Left lung (tissue), 10 donors: Measurements from ENCODE around the gene PMF1. TPM values are rescaled to one million over a fixed set of nuclear protein-coding genes. Genes with fewer than 3 reads are reported as not detected.
A peak's percentile ranks its signal among the peaks of the same experiment; 100 is the strongest.

Experiments used
- ATAC-seq: fragments of 200-7000 bp; cut with Tn5 transposase; one replicate; pipeline ENCODE4 v1.9.1; 2020; ENCODE audit warnings: moderate library complexity
- DNase-seq, 4 donors: peaks; one replicate each; pipeline ENCODE4 v3.0.0-alpha.2; 2013 to 2020
- H3K27ac ChIP-seq, 2 donors: fragments of 200-600 bp; sonication (generic) in 1 of 2; one replicate each; pipeline versions ENCODE4 v1.5.0 to v1.8.0; 2020 to 2021
- H3K27me3 ChIP-seq, 2 donors: fragments of 200-600 bp; sonication (generic) in 1 of 2; one replicate each; pipeline versions ENCODE4 v1.5.0 to v1.8.0; 2020 to 2021
- H3K36me3 ChIP-seq, 2 donors: fragments of 200-600 bp; sonication (generic) in 1 of 2; one replicate each; pipeline versions ENCODE4 v1.5.0 to v1.8.0; 2020 to 2021
- H3K4me1 ChIP-seq, 2 donors: fragments of 200-600 bp; one replicate each; pipeline ENCODE4 v1.8.0; 2021
- H3K4me3 ChIP-seq, 2 donors: fragments of 200-600 bp; sonication (generic) in 1 of 2; one replicate each; pipeline versions ENCODE4 v1.5.0 to v1.8.0; 2020 to 2021; ENCODE audit warnings: mild to moderate bottlenecking in 1 of 2
- H3K9me3 ChIP-seq, 2 donors: fragments of 200-600 bp; sonication (generic) in 1 of 2; one replicate each; pipeline versions ENCODE4 v1.5.0 to v1.8.0; 2020 to 2021
- CTCF ChIP-seq, 2 donors: fragments of 200-600 bp; sonication (generic) in 1 of 2; IDR thresholded peaks; one replicate each; pipeline versions ENCODE4 v1.5.0 to v1.8.0; 2021; ENCODE audit warnings: antibody characterized with exemption in 2 of 2
- intact Hi-C, 2 donors: fragments of 100-400 bp; cut with DNase I; formaldehyde crosslinking; loops; one replicate each; pipeline versions ENCODE4 v1.11.2 to v1.14.2; 2022
- polyA plus RNA-seq, 6 donors: library from polyadenylated mRNA; unstranded; fragments of 120-200 nt; gene quantifications; one replicate each; pipeline ENCODE4 v1.2.1, GENCODE V29; 2013; ENCODE audit not compliant: insufficient read length in 6 of 6
- total RNA-seq, 2 donors: library from RNA; stranded (reverse); fragmentation: NEBNext Ultra II Directional; extraction: Animal tissue kit (Norgen Biotek cat#: 25700); gene quantifications; one replicate each; pipeline ENCODE4 v1.2.1, GENCODE V29; 2021
- donor health status: DM: no; HTN: yes; CAD: no.
- donor health status: DM: no; HTN: no; CAD: no.

The PMF1 gene
- total and polyA plus RNA-seq, 8 donors = 40.1 to 91.5 (median 78.0) TPM

- no peak overlapping the region for H3K4me3 ChIP-seq
- H3K4me1 ChIP-seq = peaks cover 10 to 32% of the 10 kb centered on the region in 2 donors
- intact Hi-C loops = no loop called here
- DNase-seq (no peak), ATAC-seq (peak; percentile 65)
- H3K36me3 ChIP-seq = peaks cover 0 to 74% of the 10 kb centered on the region in 2 donors
- no peaks in the 10 kb centered on the region for H3K9me3 ChIP-seq
- no peaks in the 10 kb centered on the region for H3K27me3 ChIP-seq
- TF ChIP-seq CTCF (IDR thresholded peaks at IDR 0.05) = no peak
- H3K27ac ChIP-seq = peak overlapping the region in 1 of 2 donors; percentile 48
Measured at GRCh38 chr1:156276966-156277381, 64.2 kb downstream of the PMF1 start.

GRCh38 chr1:156279837-156280236 is 67.0 kb downstream of the PMF1 start:
- intact Hi-C loops = no loop called here

GRCh38 chr1:156281281-156281680 is 68.5 kb downstream of the PMF1 start:
- Histone ChIP-seq H3K9me3 (no peaks in the 10 kb centered on the region), H3K4me3 (peak overlapping the region in 1 of 2 donors; percentile 83), H3K27ac (peak overlapping the region in 1 of 2 donors; percentile 96), H3K36me3 (peaks cover 0 to 43% of the 10 kb centered on the region in 2 donors), H3K27me3 (no peaks in the 10 kb centered on the region), H3K4me1 (peaks cover 16 to 51% of the 10 kb centered on the region in 2 donors)
- DNase-seq (no peak), ATAC-seq (peak; percentile 2)
- TF ChIP-seq CTCF (IDR thresholded peaks at IDR 0.05) = no peak
- intact Hi-C loops = no loop called here

More at GRCh38 chr1:156279837-156280236, 67.0 kb downstream of the PMF1 start:
- H3K9me3 ChIP-seq = no peaks in the 10 kb centered on the region
- no peak for TF ChIP-seq CTCF (IDR thresholded peaks at IDR 0.05)
- DNase-seq (no peak), ATAC-seq (no peak)
- no peaks in the 10 kb centered on the region for H3K27me3 ChIP-seq
- H3K4me1 ChIP-seq = peaks cover 16 to 49% of the 10 kb centered on the region in 2 donors
- no peak overlapping the region for H3K27ac ChIP-seq
- peaks cover 0 to 46% of the 10 kb centered on the region in 2 donors for H3K36me3 ChIP-seq
- H3K4me3 ChIP-seq = no peak overlapping the region

GRCh38 chr1:156281693-156282478 is 69.1 kb downstream of the PMF1 start:
- H3K36me3 ChIP-seq = peaks cover 0 to 37% of the 10 kb centered on the region in 2 donors
- H3K4me1 ChIP-seq = peaks cover 16 to 46% of the 10 kb centered on the region in 2 donors
- H3K27ac ChIP-seq = peak overlapping the region; percentile 89 to 96
- H3K9me3 ChIP-seq = no peaks in the 10 kb centered on the region
- DNase-seq = peak in 1 of 4 donors; percentile 56
- no peak for TF ChIP-seq CTCF (IDR thresholded peaks at IDR 0.05)
- ATAC-seq = peak; percentile 32
- intact Hi-C loops = no loop called here
- no peaks in the 10 kb centered on the region for H3K27me3 ChIP-seq
- H3K4me3 ChIP-seq = peak overlapping the region; percentile 81 to 83

GRCh38 chr1:156282479-156283222 is 69.8 kb downstream of the PMF1 start, which contains the start of gene SMG5:
TSS of gene SMG5 (minus strand) at chr1:156282825. CDS start at chr1:156282680, 145 bp downstream.
- Histone ChIP-seq H3K27me3 (no peaks in the 10 kb centered on the region), H3K4me3 (peak within 1 kb of the TSS; percentile 81 to 83), H3K9me3 (no peaks in the 10 kb centered on the region), H3K27ac (peak within 1 kb of the TSS; percentile 89 to 96), H3K36me3 (peaks cover 0 to 29% of the 10 kb centered on the region in 2 donors), H3K4me1 (peaks cover 16 to 39% of the 10 kb centered on the region in 2 donors)
- intact Hi-C loops = no loop called here
- peak in 1 of 2 donors; percentile 25 for TF ChIP-seq CTCF (IDR thresholded peaks at IDR 0.05)
- DNase-seq = peak; percentile 97 to 99 (median 98)
- peak; percentile 94 for ATAC-seq
